OCI-LY1 (cell line): ENCODE data around the gene DNAJB8.

ENCODE experiments used
- H2AFZ ChIP-seq: fragments of 200-600 bp; sonication (generic), shearing (Covaris generic); 2 replicates; pipeline ENCODE4 v1.6.0; 2014; ENCODE audit warnings: antibody characterized with exemption, mild to moderate bottlenecking, low read length
- H3F3A ChIP-seq: fragments of 200-600 bp; sonication (generic), shearing (Covaris generic); 2 replicates; pipeline ENCODE4 v1.6.0; 2014; ENCODE audit warnings: mild to moderate bottlenecking, antibody characterized with exemption, low read length, moderate library complexity; ENCODE audit not compliant: insufficient read depth
- H3K27ac ChIP-seq: fragments of 200-600 bp; sonication (generic); 2 replicates; pipeline ENCODE4 v1.5.1; 2014; ENCODE audit warnings: low read length, mixed run types, mild to moderate bottlenecking, low read depth; ENCODE audit not compliant: poor library complexity, severe bottlenecking
- H3K27me3 ChIP-seq: fragments of 200-600 bp; sonication (generic); 2 replicates; pipeline ENCODE4 v1.6.0; 2014; ENCODE audit warnings: antibody characterized with exemption, mild to moderate bottlenecking, low read length, moderate library complexity; ENCODE audit not compliant: insufficient read depth
- H3K36me3 ChIP-seq: fragments of 200-600 bp; sonication (generic); 2 replicates; pipeline ENCODE4 v1.6.1; 2014; ENCODE audit warnings: mild to moderate bottlenecking, antibody characterized with exemption, low read length, moderate library complexity, mixed read lengths; ENCODE audit not compliant: insufficient read depth
- H3K4me1 ChIP-seq: fragments of 200-600 bp; sonication (generic); 2 replicates; pipeline ENCODE4 v1.5.1; 2014; ENCODE audit warnings: mild to moderate bottlenecking, low read length, moderate library complexity; ENCODE audit not compliant: insufficient read depth, severe bottlenecking
- H3K4me2 ChIP-seq: fragments of 200-600 bp; sonication (generic), shearing (Covaris generic); 2 replicates; pipeline ENCODE4 v1.6.1; 2014; ENCODE audit warnings: low read length
- H3K4me3 ChIP-seq: fragments of 200-600 bp; sonication (generic); 2 replicates; pipeline ENCODE4 v1.5.1; 2014; ENCODE audit warnings: low read length, low read depth, mild to moderate bottlenecking, mixed read lengths; ENCODE audit not compliant: poor library complexity, severe bottlenecking
- H3K79me2 ChIP-seq: fragments of 200-600 bp; shearing (Covaris generic); 2 replicates; pipeline ENCODE4 v1.6.1; 2016; ENCODE audit warnings: mixed run types, low read length, mixed read lengths; ENCODE audit not compliant: insufficient read depth
- H3K9ac ChIP-seq: fragments of 200-600 bp; sonication (generic), shearing (Covaris generic); 2 replicates; pipeline ENCODE4 v1.6.1; 2014; ENCODE audit warnings: mild to moderate bottlenecking, low read length, mixed read lengths
- H3K9me2 ChIP-seq: fragments of 200-600 bp; sonication (generic), shearing (Covaris generic); 2 replicates; pipeline ENCODE4 v1.6.1; 2014; ENCODE audit warnings: low read depth, mild to moderate bottlenecking, low read length, mixed read lengths
- H3K9me3 ChIP-seq: fragments of 200-600 bp; shearing (Covaris generic); 2 replicates; pipeline ENCODE4 v1.6.1; 2014; ENCODE audit warnings: low read length, mixed read lengths
- H4K20me1 ChIP-seq: fragments of 200-600 bp; sonication (generic), shearing (Covaris generic); 2 replicates; pipeline ENCODE4 v1.6.0; 2016; ENCODE audit warnings: mild to moderate bottlenecking, low read length; ENCODE audit not compliant: insufficient read depth
- EZH2 ChIP-seq: fragments of 200-600 bp; sonication (generic), shearing (Covaris generic); IDR thresholded peaks from 2 replicates; pipeline ENCODE4 v1.8.0; 2017; ENCODE audit warnings: borderline replicate concordance, mixed run types, mild to moderate bottlenecking, antibody characterized with exemption, low read length, moderate library complexity, mixed read lengths
- TF ChIP-seq, protein P1 (sequence below): fragments of 200-600 bp; sonication (generic), shearing (Covaris generic); IDR thresholded peaks from 2 replicates; pipeline ENCODE4 v1.5.1; 2017; ENCODE audit warnings: mild to moderate bottlenecking, antibody characterized with exemption, low read length, moderate library complexity, mixed read lengths

DNAJB8 gene

DNA sequence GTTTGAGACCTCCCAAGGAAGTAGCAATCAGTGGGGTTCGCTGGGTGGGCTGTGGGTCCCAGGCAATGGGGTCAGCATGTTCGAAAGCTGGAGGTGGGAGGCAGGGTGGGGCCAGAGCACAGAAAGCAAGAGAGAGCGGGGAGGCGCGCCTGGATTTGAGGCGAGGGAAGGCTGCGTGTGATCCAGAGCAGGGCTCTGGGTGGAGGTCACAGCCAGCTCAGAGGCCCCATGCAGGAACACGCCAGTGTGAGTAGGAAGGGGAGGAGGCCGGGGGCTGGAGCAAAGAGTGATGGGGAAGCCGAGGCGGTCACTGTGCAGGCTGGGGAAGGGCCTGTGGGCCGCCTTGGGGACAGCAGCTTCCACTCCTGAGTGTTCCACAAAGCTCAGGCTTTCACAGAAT is 8.8 kb downstream of the DNAJB8 start:
- H3K9ac ChIP-seq: no peak overlapping the region
- no peaks in the 10 kb centered on the region for H3K9me2 ChIP-seq
- no peaks in the 10 kb centered on the region for H3K36me3 ChIP-seq
- H3K4me3 ChIP-seq: no peak overlapping the region
- no peak overlapping the region for H3K27ac ChIP-seq
- no peaks in the 10 kb centered on the region for H3K79me2 ChIP-seq
- no peaks in the 10 kb centered on the region for H4K20me1 ChIP-seq
- no peak for TF ChIP-seq EZH2
- TF ChIP-seq, protein P1, sequence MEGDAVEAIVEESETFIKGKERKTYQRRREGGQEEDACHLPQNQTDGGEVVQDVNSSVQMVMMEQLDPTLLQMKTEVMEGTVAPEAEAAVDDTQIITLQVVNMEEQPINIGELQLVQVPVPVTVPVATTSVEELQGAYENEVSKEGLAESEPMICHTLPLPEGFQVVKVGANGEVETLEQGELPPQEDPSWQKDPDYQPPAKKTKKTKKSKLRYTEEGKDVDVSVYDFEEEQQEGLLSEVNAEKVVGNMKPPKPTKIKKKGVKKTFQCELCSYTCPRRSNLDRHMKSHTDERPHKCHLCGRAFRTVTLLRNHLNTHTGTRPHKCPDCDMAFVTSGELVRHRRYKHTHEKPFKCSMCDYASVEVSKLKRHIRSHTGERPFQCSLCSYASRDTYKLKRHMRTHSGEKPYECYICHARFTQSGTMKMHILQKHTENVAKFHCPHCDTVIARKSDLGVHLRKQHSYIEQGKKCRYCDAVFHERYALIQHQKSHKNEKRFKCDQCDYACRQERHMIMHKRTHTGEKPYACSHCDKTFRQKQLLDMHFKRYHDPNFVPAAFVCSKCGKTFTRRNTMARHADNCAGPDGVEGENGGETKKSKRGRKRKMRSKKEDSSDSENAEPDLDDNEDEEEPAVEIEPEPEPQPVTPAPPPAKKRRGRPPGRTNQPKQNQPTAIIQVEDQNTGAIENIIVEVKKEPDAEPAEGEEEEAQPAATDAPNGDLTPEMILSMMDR: no peak
- peaks cover 12% of the 10 kb centered on the region; the same call in 1 of the 2 replicates for H3K27me3 ChIP-seq
- H2AFZ ChIP-seq: no peak overlapping the region
- no peaks in the 10 kb centered on the region for H3K4me1 ChIP-seq
- no peaks in the 10 kb centered on the region for H3F3A ChIP-seq
- no peak overlapping the region for H3K4me2 ChIP-seq
- H3K9me3 ChIP-seq: no peaks in the 10 kb centered on the region

DNA sequence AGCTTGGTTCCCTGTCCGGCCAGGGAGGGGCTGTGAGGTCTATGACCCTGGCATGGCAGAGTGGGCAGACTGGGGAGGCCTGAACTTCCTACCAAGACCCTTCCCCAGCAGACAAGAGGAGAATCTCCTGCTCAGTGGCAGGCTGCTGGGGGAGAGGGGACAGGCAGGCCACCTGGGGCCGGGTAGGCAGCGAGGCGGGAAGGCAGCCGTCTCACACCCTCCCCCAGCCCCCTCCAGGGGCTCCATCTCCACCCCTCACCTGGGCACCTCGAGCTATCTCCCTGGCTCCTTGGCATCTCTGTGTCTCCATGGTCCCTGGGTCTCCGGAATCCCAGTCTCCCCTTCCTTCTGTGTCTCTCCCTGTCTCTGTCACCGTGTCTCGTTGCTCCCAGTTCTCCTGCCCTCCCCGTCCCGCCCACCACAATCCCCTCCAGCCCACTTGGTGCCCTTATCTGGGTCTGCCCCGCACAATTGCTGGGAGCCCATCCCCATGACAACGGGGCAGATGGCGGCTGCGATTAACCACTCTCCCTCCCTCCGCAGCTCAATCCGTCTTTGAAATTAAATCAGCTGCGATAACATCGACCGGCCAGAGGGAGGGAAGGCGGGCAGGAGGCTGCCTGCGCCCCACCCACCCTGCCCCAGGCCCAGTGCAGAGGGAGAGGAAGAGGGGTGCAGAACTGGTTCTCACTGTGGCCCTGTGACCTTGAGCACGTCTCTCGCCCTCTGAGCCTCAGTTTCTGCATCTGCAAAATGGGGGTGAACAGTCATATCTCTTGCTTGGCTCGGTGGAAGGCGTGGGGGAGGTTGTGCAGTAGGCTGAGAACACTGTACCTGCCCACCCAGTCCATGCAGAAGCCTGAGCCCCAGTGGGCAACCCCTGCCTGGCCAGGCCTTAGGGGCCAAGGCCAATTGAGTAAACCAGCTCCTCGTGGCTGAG is 9.6 kb downstream of the DNAJB8 start:
- Histone ChIP-seq H3K79me2 (no peaks in the 10 kb centered on the region), H3K27ac (no peak overlapping the region), H3K27me3 (peaks cover 14% of the 10 kb centered on the region; the same call in 1 of the 2 replicates), H3K9me3 (no peaks in the 10 kb centered on the region), H3K4me3 (no peak overlapping the region), H4K20me1 (no peaks in the 10 kb centered on the region), H3K36me3 (no peaks in the 10 kb centered on the region), H3K9me2 (no peaks in the 10 kb centered on the region), H3K4me2 (no peak overlapping the region), H3F3A (no peaks in the 10 kb centered on the region), H3K9ac (no peak overlapping the region), H2AFZ (no peak overlapping the region), H3K4me1 (no peaks in the 10 kb centered on the region)
- no peak for TF ChIP-seq EZH2
- TF ChIP-seq, protein P1: no peak

DNA sequence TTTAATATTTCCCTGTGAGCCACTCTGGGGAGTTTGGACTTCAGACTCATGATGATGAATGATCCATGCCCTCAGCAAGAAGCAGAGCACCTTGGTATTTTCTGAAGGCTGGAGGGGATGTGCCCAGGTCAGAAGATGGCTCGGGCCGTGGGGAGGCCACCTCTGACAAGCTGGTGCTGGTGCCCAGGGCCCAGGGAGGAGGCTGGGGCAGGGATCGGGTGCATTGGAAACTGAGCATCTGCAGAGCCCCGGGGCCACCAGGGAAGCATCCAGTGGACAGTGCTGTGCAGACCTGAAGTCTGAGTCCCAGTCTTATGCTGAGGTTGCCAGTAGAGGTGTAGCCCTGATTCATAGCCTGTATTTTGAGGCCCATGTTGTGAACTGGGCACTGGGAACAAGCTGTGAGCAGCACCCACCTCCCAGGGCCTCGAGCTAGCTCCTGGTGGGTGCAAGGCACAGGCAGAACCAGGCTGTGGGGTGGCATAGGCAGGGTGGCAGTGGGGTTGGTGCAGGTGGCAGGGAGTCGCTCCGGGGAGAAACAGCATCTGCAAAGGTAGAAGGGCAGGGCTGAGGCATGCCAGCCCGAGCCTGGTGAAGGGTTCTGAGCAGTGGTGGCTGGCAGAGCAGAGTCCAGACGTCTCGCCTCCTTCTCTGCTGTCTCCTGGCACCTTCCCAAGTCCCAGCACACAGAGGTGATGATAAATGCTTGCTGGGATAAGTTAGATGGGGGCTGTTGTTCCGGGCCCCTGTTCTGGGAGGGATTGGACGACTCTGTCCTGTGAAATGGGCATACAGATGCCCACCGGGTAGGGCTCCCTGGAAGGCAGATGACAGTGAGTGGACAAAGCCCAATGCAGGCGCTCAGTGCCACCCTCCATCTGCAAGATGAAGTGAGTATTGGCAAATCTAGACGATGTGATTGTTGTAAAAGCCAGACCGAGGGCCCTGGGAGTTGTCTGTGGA is 10.6 kb downstream of the DNAJB8 start:
- Histone ChIP-seq H4K20me1 (no peaks in the 10 kb centered on the region), H3K9me3 (no peaks in the 10 kb centered on the region), H3K4me1 (no peaks in the 10 kb centered on the region), H3F3A (no peaks in the 10 kb centered on the region), H3K27me3 (peaks cover 14% of the 10 kb centered on the region; the same call in 1 of the 2 replicates), H3K9ac (no peak overlapping the region), H3K4me3 (no peak overlapping the region), H3K27ac (no peak overlapping the region), H2AFZ (no peak overlapping the region), H3K36me3 (no peaks in the 10 kb centered on the region), H3K79me2 (no peaks in the 10 kb centered on the region), H3K4me2 (no peak overlapping the region), H3K9me2 (no peaks in the 10 kb centered on the region)
- TF ChIP-seq EZH2: no peak
- TF ChIP-seq, protein P1: no peak
